Osteocyte (in vitro differentiated cells): ENCODE measurements around the gene FOXN3. TPM values are rescaled to one million over a fixed set of nuclear protein-coding genes. Genes with fewer than 3 reads are reported as not detected.

Experiments
- DNase-seq: peaks from one replicate; pipeline ENCODE4 v3.0.0; 2021; ENCODE audit warnings: mixed read lengths; ENCODE audit not compliant: unreplicated experiment; ENCODE audit errors: extremely low spot score
- H3K27ac Mint-ChIP-seq: one replicate; pipeline ENCODE4 v1.8.0; 2021; ENCODE audit warnings: mild to moderate bottlenecking, mixed read lengths; ENCODE audit not compliant: unreplicated experiment
- H3K27me3 Mint-ChIP-seq: one replicate; pipeline ENCODE4 v1.8.0; 2021; ENCODE audit warnings: mixed read lengths; ENCODE audit not compliant: unreplicated experiment
- H3K36me3 Mint-ChIP-seq: one replicate; pipeline ENCODE4 v1.8.0; 2021; ENCODE audit warnings: mixed read lengths; ENCODE audit not compliant: unreplicated experiment
- H3K4me1 Mint-ChIP-seq: one replicate; pipeline ENCODE4 v1.8.0; 2021; ENCODE audit warnings: mixed read lengths; ENCODE audit not compliant: unreplicated experiment
- H3K4me3 Mint-ChIP-seq: one replicate; pipeline ENCODE4 v1.8.0; 2021; ENCODE audit warnings: mild to moderate bottlenecking, moderate library complexity, mixed read lengths; ENCODE audit not compliant: unreplicated experiment
- H3K9me3 Mint-ChIP-seq: one replicate; pipeline ENCODE4 v1.8.0; 2021; ENCODE audit warnings: mixed read lengths; ENCODE audit not compliant: unreplicated experiment
- CTCF ChIP-seq: fragments of 200-600 bp; sonication (generic); IDR thresholded peaks from 2 replicates; pipeline ENCODE4 v1.5.0; 2021; ENCODE audit warnings: antibody characterized with exemption, mild to moderate bottlenecking, moderate library complexity
- total RNA-seq: library from RNA; stranded (reverse); gene quantifications from 2 replicates; pipeline ENCODE4 v1.2.1, GENCODE V29; 2021

Gene FOXN3
- total RNA-seq, 1 donor from 2014 or later = 120 TPM

DNA sequence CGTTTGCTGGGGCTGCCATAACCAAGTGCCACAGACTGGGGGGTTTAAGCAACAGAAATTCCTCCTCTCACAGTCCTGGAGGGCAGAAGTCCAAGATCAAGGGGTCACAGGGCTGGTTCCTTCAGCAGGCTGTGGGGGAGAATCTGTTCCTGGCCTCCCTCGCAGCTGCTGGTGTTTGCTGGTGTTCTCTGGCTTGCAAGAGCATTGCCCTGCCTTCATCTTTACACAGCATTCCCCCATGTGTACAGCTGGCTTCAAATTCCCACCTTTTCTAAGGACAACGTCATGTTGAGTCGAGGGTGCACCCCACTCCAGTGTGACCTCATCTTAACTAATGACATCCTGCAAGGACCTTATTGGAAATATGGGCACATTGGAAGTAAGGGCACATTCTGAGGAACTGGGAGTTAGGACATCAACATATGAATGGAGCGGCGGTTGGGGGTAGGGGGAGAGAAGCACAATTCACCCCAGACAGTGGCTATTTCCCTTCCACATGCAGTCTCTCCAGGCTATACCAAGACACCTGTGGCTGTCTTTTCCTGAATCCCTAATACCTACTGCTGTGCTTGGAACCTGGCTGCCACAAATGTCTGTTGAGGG is 123.6 kb downstream of the FOXN3 start:
- H3K9me3 Mint-ChIP-seq = no peaks in the 10 kb centered on the region
- H3K4me1 Mint-ChIP-seq = peaks cover 6% of the 10 kb centered on the region
- no peak overlapping the region for H3K4me3 Mint-ChIP-seq
- H3K27me3 Mint-ChIP-seq = no peaks in the 10 kb centered on the region
- no peak for DNase-seq
- no peak overlapping the region for H3K27ac Mint-ChIP-seq
- TF ChIP-seq CTCF = no peak
- H3K36me3 Mint-ChIP-seq = peaks cover 12% of the 10 kb centered on the region

DNA sequence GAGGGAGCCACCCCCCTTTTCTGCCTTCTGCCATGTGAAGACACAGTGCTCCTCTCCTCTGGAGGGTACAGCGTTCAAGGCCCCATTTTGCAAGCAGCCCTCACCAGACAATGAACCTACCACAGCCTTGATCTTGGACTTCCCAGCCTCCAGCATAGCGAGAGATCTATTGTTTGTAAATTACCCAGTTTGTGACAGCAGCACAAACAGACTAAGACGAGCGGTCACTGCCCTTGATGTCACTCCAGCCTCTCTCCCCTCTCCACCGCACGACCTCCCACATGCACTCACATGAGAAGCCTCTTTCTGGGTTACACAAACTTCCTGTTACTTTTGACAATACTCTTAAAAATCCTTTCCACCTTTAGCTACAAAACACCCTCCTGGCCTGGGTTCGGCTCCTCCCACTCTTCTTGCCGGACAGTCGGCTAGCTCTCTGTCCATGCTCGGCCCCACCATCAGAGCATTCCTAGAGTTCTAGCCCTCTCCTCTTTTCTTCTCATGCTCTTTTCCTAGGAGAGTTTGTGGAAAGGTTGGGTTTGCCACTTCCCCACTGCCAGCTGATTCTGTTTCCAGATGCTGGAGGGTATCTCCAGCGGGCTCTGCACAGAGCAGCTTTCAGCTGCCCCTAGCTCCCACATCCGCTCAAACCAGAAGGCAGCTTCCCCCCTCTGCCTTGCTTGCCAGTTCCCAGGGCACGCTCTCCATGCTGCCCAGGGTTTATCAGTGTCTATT is 124.3 kb downstream of the FOXN3 start:
- H3K27ac Mint-ChIP-seq = no peak overlapping the region
- no peaks in the 10 kb centered on the region for H3K9me3 Mint-ChIP-seq
- TF ChIP-seq CTCF = no peak
- no peak for DNase-seq
- H3K36me3 Mint-ChIP-seq = peaks cover 12% of the 10 kb centered on the region
- peaks cover 6% of the 10 kb centered on the region for H3K4me1 Mint-ChIP-seq
- no peaks in the 10 kb centered on the region for H3K27me3 Mint-ChIP-seq
- no peak overlapping the region for H3K4me3 Mint-ChIP-seq

DNA sequence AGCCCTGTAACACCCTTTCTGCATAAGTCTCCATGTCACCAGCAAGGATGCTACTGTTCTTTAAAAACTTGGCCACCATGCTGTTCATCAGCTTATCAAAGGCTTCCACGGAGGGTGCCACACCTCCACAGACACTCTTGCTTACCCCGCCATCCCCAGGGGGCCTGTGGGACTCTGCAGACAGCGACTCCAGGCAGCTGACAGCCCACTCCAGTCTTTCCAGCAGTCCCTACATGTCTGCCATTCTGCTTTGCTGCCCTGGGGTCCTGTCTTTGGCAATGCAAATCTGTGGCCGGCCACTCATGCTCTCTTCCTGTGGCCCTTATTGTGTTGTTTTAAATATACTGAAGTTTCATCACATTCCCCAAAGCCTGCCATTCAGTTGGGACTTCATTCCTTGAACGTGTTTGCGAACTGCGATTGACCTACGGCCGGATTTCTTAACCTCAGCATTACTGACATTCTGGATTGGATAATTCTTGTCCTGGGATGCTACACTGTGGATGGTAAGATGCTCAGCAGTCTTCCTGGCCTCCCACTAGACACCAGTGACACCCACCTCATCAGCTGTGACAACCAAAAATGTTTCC is 125.6 kb downstream of the FOXN3 start:
- Mint-ChIP-seq H3K4me1 (peaks cover 10% of the 10 kb centered on the region), H3K27ac (no peak overlapping the region), H3K9me3 (no peaks in the 10 kb centered on the region), H3K27me3 (no peaks in the 10 kb centered on the region), H3K36me3 (peaks cover 15% of the 10 kb centered on the region), H3K4me3 (no peak overlapping the region)
- TF ChIP-seq CTCF = no peak
- DNase-seq = no peak

DNA sequence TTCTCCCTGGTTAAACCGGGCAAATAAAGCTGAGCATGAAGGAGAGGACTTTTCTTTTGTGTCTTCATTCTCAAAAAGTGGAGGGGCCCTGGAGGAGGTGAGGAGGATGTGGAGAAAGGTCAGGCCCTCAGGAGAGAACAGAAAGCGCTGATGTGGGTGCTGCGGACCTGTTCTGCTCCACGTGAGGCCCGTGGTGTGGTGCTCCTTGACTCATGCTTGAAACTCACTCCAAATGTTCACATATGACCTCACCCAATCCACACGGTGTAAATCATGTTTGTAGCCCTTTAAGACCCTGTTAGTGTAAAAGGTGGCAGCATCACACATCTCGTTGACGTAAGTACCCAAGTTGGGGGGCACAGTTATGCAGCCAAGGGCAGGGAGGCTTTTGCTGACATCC is 126.2 kb downstream of the FOXN3 start:
- Mint-ChIP-seq H3K9me3 (no peaks in the 10 kb centered on the region), H3K27me3 (no peaks in the 10 kb centered on the region), H3K4me3 (no peak overlapping the region), H3K4me1 (peaks cover 10% of the 10 kb centered on the region), H3K27ac (no peak overlapping the region), H3K36me3 (peaks cover 15% of the 10 kb centered on the region)
- TF ChIP-seq CTCF = no peak
- DNase-seq = no peak

DNA sequence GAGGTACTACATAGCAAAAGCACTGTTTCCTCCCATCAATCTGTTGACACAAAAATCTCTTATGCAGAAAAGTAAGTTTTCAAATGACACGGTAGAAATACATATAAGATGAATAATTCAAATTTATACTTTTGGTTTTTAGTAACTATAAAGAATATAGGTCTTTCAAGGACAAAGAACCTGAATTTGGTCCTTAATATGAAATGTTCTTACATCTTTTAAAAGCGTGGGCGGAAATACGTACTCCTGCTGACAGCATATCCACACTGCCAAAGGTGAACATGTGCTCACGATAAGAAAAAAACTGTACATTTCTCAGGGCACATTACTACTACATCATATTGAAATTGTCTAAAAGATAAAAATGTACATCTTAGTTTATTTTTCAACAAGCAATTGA is 127.6 kb downstream of the FOXN3 start:
- Mint-ChIP-seq H3K4me1 (peaks cover 13% of the 10 kb centered on the region), H3K36me3 (peaks cover 17% of the 10 kb centered on the region), H3K9me3 (no peaks in the 10 kb centered on the region), H3K27ac (no peak overlapping the region), H3K4me3 (no peak overlapping the region), H3K27me3 (no peaks in the 10 kb centered on the region)
- no peak for DNase-seq
- TF ChIP-seq CTCF = no peak
